Hepatocyte (in vitro differentiated cells): ENCODE measurements around the gene RAP1GDS1. TPM values are rescaled to one million over a fixed set of nuclear protein-coding genes. Genes with fewer than 3 reads are reported as not detected.

Experiments used
- DNase-seq: peaks from one replicate; pipeline ENCODE4 v3.0.0-alpha.2; 2016; ENCODE audit warnings: low spot score
- H2AFZ ChIP-seq: fragments of 200-600 bp; sonication (generic); 2 replicates; pipeline ENCODE4 v1.6.0; 2016; ENCODE audit warnings: antibody characterized with exemption, mild to moderate bottlenecking
- H3K27ac ChIP-seq: fragments of 200-600 bp; sonication (generic); 2 replicates; pipeline ENCODE4 v1.5.1; 2016; ENCODE audit warnings: mild to moderate bottlenecking
- H3K27me3 ChIP-seq: fragments of 200-600 bp; sonication (generic); 2 replicates; pipeline ENCODE4 v1.6.1; 2016
- H3K36me3 ChIP-seq: fragments of 200-600 bp; sonication (generic); replicated peaks from 2 replicates; pipeline ENCODE4 v1.5.1; 2016; ENCODE audit warnings: low read depth; ENCODE audit not compliant: insufficient read depth
- H3K4me1 ChIP-seq: fragments of 200-600 bp; sonication (generic); 2 replicates; pipeline ENCODE4 v1.5.1; 2016; ENCODE audit warnings: mild to moderate bottlenecking, moderate library complexity; ENCODE audit not compliant: insufficient read depth
- H3K4me2 ChIP-seq: fragments of 200-600 bp; sonication (generic); 2 replicates; pipeline ENCODE4 v1.6.0; 2016
- H3K4me3 ChIP-seq: fragments of 200-600 bp; sonication (generic); 2 replicates; pipeline ENCODE4 v1.5.1; 2016; ENCODE audit warnings: mild to moderate bottlenecking
- H3K79me2 ChIP-seq: fragments of 200-600 bp; sonication (generic); 2 replicates; pipeline ENCODE4 v1.6.0; 2017; ENCODE audit warnings: mild to moderate bottlenecking
- H3K9me2 ChIP-seq: fragments of 200-600 bp; sonication (generic); replicated peaks from 2 replicates; pipeline ENCODE4 v1.6.0; 2017; ENCODE audit warnings: mild to moderate bottlenecking; ENCODE audit not compliant: insufficient read depth
- H3K9me3 ChIP-seq: fragments of 200-600 bp; sonication (generic); 2 replicates; pipeline ENCODE4 v1.5.1; 2016; ENCODE audit warnings: low read depth, mild to moderate bottlenecking
- H4K20me1 ChIP-seq: fragments of 200-600 bp; sonication (generic); 2 replicates; pipeline ENCODE4 v1.6.0; 2016; ENCODE audit warnings: mild to moderate bottlenecking; ENCODE audit not compliant: insufficient read depth, poor library complexity, severe bottlenecking
- EZH2 ChIP-seq: fragments of 200-600 bp; sonication (generic); IDR thresholded peaks from 2 replicates; pipeline ENCODE4 v1.6.1; 2016; ENCODE audit warnings: antibody characterized with exemption, mild to moderate bottlenecking, borderline replicate concordance
- EZH2phosphoT487 ChIP-seq: fragments of 200-600 bp; sonication (generic); IDR thresholded peaks from one replicate; pipeline ENCODE4 v1.6.1; 2018; ENCODE audit warnings: antibody characterized with exemption, mild to moderate bottlenecking, low read depth, moderate library complexity; ENCODE audit not compliant: unreplicated experiment, severe bottlenecking
- WGBS: methylation state at CpG from one replicate; pipeline ENCODE4 v1.1.6; 2016; ENCODE audit warnings: low lambda C conversion rate; ENCODE audit errors: missing lambda C conversion rate; 5-methylcytosine and 5-hydroxymethylcytosine counted together
- polyA plus RNA-seq: library from polyadenylated mRNA; unstranded; fragments of >200 nt; fragmentation: Nextera tagmentation; extraction: Ambion mirVana; gene quantifications from 2 replicates; pipeline ENCODE4 v1.2.1, GENCODE V29; 2016
- total RNA-seq: library from RNA; depleted of rRNA; stranded (reverse); fragments of >200 nt; gene quantifications from 2 replicates; pipeline ENCODE4 v1.2.3, GENCODE V29; 2014
- TF ChIP-seq, protein P1 (sequence below): fragments of 200-600 bp; sonication (generic); IDR thresholded peaks from 2 replicates; pipeline ENCODE4 v1.5.1; 2016; ENCODE audit warnings: antibody characterized with exemption, mild to moderate bottlenecking; ENCODE audit not compliant: poor library complexity

Gene RAP1GDS1
- total and polyA plus RNA-seq, 2 experiments from 2014 or later = 25.3 to 42.7 TPM

DNA sequence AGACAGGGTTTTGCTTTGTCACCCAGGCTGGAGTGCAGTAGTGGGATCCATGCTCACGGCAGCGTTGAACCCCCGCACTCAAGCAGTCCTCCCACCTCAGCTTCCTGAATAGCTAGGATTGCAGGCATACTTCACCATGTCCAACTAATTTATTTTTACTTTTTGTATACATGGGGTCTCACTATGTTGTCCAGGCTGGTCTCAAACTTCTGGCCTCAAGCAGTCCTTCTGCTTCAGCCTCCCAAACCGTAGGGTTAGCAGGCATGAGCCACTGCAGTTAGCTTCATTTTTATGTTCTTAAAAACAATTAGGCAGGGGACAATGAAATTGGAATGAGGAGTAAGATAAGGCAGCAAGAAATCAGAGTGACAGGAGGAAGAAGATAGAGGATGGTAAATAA, 50.5 kb downstream of the RAP1GDS1 start:
- TF ChIP-seq EZH2 = no peak
- TF ChIP-seq, protein P1, sequence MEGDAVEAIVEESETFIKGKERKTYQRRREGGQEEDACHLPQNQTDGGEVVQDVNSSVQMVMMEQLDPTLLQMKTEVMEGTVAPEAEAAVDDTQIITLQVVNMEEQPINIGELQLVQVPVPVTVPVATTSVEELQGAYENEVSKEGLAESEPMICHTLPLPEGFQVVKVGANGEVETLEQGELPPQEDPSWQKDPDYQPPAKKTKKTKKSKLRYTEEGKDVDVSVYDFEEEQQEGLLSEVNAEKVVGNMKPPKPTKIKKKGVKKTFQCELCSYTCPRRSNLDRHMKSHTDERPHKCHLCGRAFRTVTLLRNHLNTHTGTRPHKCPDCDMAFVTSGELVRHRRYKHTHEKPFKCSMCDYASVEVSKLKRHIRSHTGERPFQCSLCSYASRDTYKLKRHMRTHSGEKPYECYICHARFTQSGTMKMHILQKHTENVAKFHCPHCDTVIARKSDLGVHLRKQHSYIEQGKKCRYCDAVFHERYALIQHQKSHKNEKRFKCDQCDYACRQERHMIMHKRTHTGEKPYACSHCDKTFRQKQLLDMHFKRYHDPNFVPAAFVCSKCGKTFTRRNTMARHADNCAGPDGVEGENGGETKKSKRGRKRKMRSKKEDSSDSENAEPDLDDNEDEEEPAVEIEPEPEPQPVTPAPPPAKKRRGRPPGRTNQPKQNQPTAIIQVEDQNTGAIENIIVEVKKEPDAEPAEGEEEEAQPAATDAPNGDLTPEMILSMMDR = no peak
- whole genome bisulfite sequencing = 95% methylated on average over 4 of the region's 4 CpGs
- no peak overlapping the region for H2AFZ ChIP-seq

DNA sequence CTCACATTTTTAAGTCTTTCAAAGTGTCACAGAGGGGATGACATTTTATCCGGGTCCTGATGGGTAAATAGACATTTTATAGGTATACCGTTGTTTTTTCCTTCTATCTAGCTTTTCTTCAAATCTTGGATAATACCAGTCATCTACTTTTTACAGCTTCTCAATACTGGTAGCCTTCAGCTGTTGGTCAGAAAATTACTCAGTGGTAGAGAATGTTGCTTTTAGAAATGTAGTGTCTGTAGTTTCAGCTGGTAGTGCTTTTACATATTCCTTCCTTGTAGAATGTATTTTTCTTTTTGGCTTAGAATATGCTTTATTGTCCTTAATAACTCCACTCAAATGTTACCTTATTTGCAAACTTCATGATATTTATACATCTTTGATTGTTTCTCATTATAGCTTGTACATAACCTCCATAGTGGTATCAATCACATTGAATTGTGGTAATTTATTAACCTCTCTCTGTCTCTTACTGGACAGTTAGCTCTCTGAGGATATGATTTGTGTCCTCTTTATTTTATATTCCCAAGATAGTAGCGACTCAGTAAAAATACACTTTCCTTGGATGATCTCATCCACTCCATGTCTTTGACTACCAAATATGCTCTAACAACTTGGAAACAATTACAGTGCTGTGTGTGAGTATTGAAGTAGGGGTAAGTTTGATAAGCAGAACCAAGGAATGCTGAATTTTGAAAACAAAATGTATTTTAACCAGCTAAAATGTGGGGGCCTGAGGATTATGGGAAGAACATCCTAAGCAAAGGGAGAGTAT, 53.8 kb downstream of the RAP1GDS1 start:
- no peak for DNase-seq
- Histone ChIP-seq H3K79me2 (peaks cover 8% of the 10 kb centered on the region), H3K9me2 (no peaks in the 10 kb centered on the region), H4K20me1 (no peaks in the 10 kb centered on the region), H3K27ac (no peak overlapping the region), H2AFZ (no peak overlapping the region), H3K4me3 (no peak overlapping the region), H3K9me3 (no peaks in the 10 kb centered on the region), H3K36me3 (no peaks in the 10 kb centered on the region), H3K27me3 (no peaks in the 10 kb centered on the region), H3K4me2 (no peak overlapping the region), H3K4me1 (no peaks in the 10 kb centered on the region)
- no peak for TF ChIP-seq EZH2phosphoT487
- TF ChIP-seq, protein P1 = no peak
- no peak for TF ChIP-seq EZH2
- WGBS = 94% methylated on average over 3 of the region's 3 CpGs

More for the DNA sequence above, 50.5 kb downstream of the RAP1GDS1 start:
- no peaks in the 10 kb centered on the region for H4K20me1 ChIP-seq
- peaks cover 13% of the 10 kb centered on the region for H3K79me2 ChIP-seq
- H3K4me1 ChIP-seq = no peaks in the 10 kb centered on the region
- H3K36me3 ChIP-seq = no peaks in the 10 kb centered on the region
- no peaks in the 10 kb centered on the region for H3K9me2 ChIP-seq
- H3K27ac ChIP-seq = no peak overlapping the region
- DNase-seq = no peak
- no peaks in the 10 kb centered on the region for H3K9me3 ChIP-seq
- H3K27me3 ChIP-seq = no peaks in the 10 kb centered on the region
- H3K4me3 ChIP-seq = no peak overlapping the region
- no peak overlapping the region for H3K4me2 ChIP-seq

DNA sequence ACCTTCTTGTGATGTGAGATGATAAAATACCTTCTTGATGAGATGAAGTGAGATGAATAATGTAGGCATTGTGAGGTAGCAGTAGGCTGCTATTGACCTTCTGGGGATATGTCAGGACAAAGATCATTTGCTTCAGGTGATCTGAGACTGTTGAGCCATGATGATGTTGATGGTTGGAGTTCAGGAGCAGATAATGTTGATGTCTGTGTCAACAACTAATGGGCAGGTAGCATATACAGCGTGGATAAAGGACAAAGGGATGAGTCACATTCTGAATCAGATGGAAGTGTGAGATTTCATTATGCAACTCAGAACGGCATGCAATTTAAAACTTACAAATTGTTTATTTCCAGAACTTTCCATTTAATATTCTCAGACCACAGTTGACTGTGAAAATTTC, 57.3 kb downstream of the RAP1GDS1 start:
- Histone ChIP-seq H3K9me3 (no peaks in the 10 kb centered on the region), H3K4me2 (no peak overlapping the region), H3K4me3 (no peak overlapping the region), H3K79me2 (no peaks in the 10 kb centered on the region), H3K36me3 (no peaks in the 10 kb centered on the region), H3K27me3 (no peaks in the 10 kb centered on the region), H3K27ac (no peak overlapping the region), H3K4me1 (no peaks in the 10 kb centered on the region), H2AFZ (no peak overlapping the region), H3K9me2 (no peaks in the 10 kb centered on the region), H4K20me1 (no peaks in the 10 kb centered on the region)
- DNase-seq = no peak
- 95% methylated on average over 2 of the region's 2 CpGs for WGBS
- TF ChIP-seq EZH2 (no peak), EZH2phosphoT487 (no peak)
- TF ChIP-seq, protein P1 = no peak

DNA sequence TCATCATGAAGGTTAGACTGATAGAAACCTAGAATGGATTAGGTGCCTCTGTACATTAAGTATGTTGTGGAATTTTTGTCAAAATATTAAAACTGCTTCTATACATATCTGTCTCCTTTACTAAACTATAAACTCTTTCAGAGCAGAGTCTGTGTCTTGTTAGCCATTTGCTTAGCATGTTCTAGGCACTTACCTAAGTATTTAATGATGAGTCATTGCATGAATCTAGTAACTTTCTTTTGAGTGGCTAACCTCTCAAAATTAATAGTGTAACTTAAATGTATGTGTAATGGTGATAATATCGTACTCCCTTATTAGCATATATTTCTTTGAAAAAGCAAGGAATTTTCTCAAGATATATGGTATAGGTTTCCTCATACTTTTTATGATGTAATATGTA, 57.8 kb downstream of the RAP1GDS1 start:
- Histone ChIP-seq H3K9me2 (no peaks in the 10 kb centered on the region), H3K27ac (no peak overlapping the region), H3K36me3 (no peaks in the 10 kb centered on the region), H3K4me3 (no peak overlapping the region), H2AFZ (no peak overlapping the region), H3K27me3 (no peaks in the 10 kb centered on the region), H3K79me2 (no peaks in the 10 kb centered on the region), H3K4me1 (no peaks in the 10 kb centered on the region), H3K4me2 (no peak overlapping the region), H4K20me1 (no peaks in the 10 kb centered on the region), H3K9me3 (no peaks in the 10 kb centered on the region)
- DNase-seq = no peak
- 97% methylated on average over 1 of the region's 1 CpG for WGBS
- TF ChIP-seq, protein P1 = no peak
- TF ChIP-seq EZH2phosphoT487 (no peak), EZH2 (no peak)
